C4-2B (cell line): ENCODE results near the gene CCDC92B.

Experiments used
- H3K27ac ChIP-seq: fragments of 450-650 bp; 2 replicates; pipeline ENCODE4 v1.5.1; 2017
- CTCF ChIP-seq: fragments of 450-650 bp; conservative IDR thresholded peaks from 2 replicates; pipeline ENCODE4 v1.5.1; 2017; ENCODE audit warnings: mild to moderate bottlenecking
- ZFX ChIP-seq: fragments of 450-650 bp; IDR thresholded peaks from 2 replicates; pipeline ENCODE4 v1.6.1; 2017

Gene CCDC92B

GRCh38 chr17:2730764-2731353 is 18.6 kb downstream of the CCDC92B start:
- TF ChIP-seq ZFX (no peak), CTCF (no peak)
- no peak overlapping the region for H3K27ac ChIP-seq

GRCh38 chr17:2724784-2725164 is 24.7 kb downstream of the CCDC92B start:
- TF ChIP-seq CTCF (no peak), ZFX (no peak)
- H3K27ac ChIP-seq: no peak overlapping the region

- no peak overlapping the region for H3K27ac ChIP-seq
- TF ChIP-seq CTCF: no peak
- no peak for TF ChIP-seq ZFX
Observed at GRCh38 chr17:2723997-2724783, 25.3 kb downstream of the CCDC92B start.

- no peak overlapping the region for H3K27ac ChIP-seq
- TF ChIP-seq ZFX (no peak), CTCF (no peak)
Observed at GRCh38 chr17:2723505-2723996, 25.9 kb downstream of the CCDC92B start.

GRCh38 chr17:2722611-2723010 is 26.8 kb downstream of the CCDC92B start:
- no peak for TF ChIP-seq ZFX
- TF ChIP-seq CTCF: no peak
- H3K27ac ChIP-seq: no peak overlapping the region

GRCh38 chr17:2721603-2722002 is 27.8 kb downstream of the CCDC92B start:
- no peak overlapping the region for H3K27ac ChIP-seq
- TF ChIP-seq CTCF (no peak), ZFX (no peak)

GRCh38 chr17:2719861-2720260 is 29.6 kb downstream of the CCDC92B start:
- no peak overlapping the region for H3K27ac ChIP-seq
- TF ChIP-seq CTCF: no peak
- TF ChIP-seq ZFX: no peak
